HEK293 (cell line): Measurements from ENCODE around the gene FBXO5.

Experiments used
- SP7 ChIP-seq: fragments of 450-650 bp; formaldehyde crosslinking; IDR thresholded peaks from 2 replicates; pipeline ENCODE4 v1.5.1; 2016; ENCODE audit warnings: missing biosample characterization, missing genetic modification characterization
- YY1 ChIP-seq: fragments of 450-650 bp; formaldehyde crosslinking; IDR thresholded peaks from 2 replicates; pipeline ENCODE4 v1.5.1; 2018; ENCODE audit warnings: missing biosample characterization, missing genetic modification characterization
- ZNF274 ChIP-seq, 2 experiments: fragments of 200-500 bp in 1 of 2; fragments of 450-650 bp in 1 of 2; sonication (Bioruptor generic) in 1 of 2; formaldehyde crosslinking in 1 of 2; IDR thresholded peaks; 2 replicates each; pipeline versions ENCODE4 v1.5.1 to v1.6.1; 2014 to 2016; ENCODE audit warnings: borderline replicate concordance in 1 of 2, inconsistent platforms in 1 of 2, low read length in 1 of 2, missing biosample characterization in 1 of 2, missing genetic modification characterization in 1 of 2
- TF ChIP-seq, protein P1 (sequence below): fragments of 450-650 bp; formaldehyde crosslinking; IDR thresholded peaks from 2 replicates; pipeline ENCODE4 v1.5.1; 2016; ENCODE audit warnings: missing biosample characterization, missing genetic modification characterization

GRCh38 chr6:153031335-153031955 lies 48.6 kb upstream of the FBXO5 start:
- TF ChIP-seq, protein P1, sequence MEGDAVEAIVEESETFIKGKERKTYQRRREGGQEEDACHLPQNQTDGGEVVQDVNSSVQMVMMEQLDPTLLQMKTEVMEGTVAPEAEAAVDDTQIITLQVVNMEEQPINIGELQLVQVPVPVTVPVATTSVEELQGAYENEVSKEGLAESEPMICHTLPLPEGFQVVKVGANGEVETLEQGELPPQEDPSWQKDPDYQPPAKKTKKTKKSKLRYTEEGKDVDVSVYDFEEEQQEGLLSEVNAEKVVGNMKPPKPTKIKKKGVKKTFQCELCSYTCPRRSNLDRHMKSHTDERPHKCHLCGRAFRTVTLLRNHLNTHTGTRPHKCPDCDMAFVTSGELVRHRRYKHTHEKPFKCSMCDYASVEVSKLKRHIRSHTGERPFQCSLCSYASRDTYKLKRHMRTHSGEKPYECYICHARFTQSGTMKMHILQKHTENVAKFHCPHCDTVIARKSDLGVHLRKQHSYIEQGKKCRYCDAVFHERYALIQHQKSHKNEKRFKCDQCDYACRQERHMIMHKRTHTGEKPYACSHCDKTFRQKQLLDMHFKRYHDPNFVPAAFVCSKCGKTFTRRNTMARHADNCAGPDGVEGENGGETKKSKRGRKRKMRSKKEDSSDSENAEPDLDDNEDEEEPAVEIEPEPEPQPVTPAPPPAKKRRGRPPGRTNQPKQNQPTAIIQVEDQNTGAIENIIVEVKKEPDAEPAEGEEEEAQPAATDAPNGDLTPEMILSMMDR (tag by site-specific recombination): no peak
- TF ChIP-seq YY1 (tag by site-specific recombination) (no peak), SP7 (tag by site-specific recombination) (no peak), ZNF274 (IDR thresholded peaks at IDR 0.05; ENCODE audit: low read length) (no peak), ZNF274 (tag by site-specific recombination; IDR thresholded peaks at IDR 0.05; ENCODE audit: borderline replicate concordance) (no peak)
